ENCODE data around the gene TNNI2.

GRCh38 chr11:1843098-1843473 is 4.3 kb downstream of the TNNI2 start:
- TF ChIP-seq TAF1 (IDR thresholded peaks at IDR 0.05; ENCODE audit: low read depth) (no peak), EP300 (IDR thresholded peaks at IDR 0.05; ENCODE audit: borderline replicate concordance) (no peak), RAD21 (IDR thresholded peaks at IDR 0.05; ENCODE audit: low read depth) (no peak), ZBTB7A (IDR thresholded peaks at IDR 0.05; ENCODE audit: low read depth) (no peak), CEBPB (IDR thresholded peaks at IDR 0.05) (no peak), EGR1 (IDR thresholded peaks at IDR 0.05) (no peak), TCF12 (IDR thresholded peaks at IDR 0.05; ENCODE audit: low read depth) (no peak), CREB1 (IDR thresholded peaks at IDR 0.05; ENCODE audit: low read depth) (no peak), YY1 (IDR thresholded peaks at IDR 0.05; ENCODE audit: low read depth) (no peak), TEAD4 (IDR thresholded peaks at IDR 0.05) (no peak), NFIC (IDR thresholded peaks at IDR 0.05) (no peak), FOXM1 (IDR thresholded peaks at IDR 0.05; ENCODE audit: borderline replicate concordance, low read depth) (no peak)
- TF ChIP-seq, protein P1, sequence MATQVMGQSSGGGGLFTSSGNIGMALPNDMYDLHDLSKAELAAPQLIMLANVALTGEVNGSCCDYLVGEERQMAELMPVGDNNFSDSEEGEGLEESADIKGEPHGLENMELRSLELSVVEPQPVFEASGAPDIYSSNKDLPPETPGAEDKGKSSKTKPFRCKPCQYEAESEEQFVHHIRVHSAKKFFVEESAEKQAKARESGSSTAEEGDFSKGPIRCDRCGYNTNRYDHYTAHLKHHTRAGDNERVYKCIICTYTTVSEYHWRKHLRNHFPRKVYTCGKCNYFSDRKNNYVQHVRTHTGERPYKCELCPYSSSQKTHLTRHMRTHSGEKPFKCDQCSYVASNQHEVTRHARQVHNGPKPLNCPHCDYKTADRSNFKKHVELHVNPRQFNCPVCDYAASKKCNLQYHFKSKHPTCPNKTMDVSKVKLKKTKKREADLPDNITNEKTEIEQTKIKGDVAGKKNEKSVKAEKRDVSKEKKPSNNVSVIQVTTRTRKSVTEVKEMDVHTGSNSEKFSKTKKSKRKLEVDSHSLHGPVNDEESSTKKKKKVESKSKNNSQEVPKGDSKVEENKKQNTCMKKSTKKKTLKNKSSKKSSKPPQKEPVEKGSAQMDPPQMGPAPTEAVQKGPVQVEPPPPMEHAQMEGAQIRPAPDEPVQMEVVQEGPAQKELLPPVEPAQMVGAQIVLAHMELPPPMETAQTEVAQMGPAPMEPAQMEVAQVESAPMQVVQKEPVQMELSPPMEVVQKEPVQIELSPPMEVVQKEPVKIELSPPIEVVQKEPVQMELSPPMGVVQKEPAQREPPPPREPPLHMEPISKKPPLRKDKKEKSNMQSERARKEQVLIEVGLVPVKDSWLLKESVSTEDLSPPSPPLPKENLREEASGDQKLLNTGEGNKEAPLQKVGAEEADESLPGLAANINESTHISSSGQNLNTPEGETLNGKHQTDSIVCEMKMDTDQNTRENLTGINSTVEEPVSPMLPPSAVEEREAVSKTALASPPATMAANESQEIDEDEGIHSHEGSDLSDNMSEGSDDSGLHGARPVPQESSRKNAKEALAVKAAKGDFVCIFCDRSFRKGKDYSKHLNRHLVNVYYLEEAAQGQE (IDR thresholded peaks at IDR 0.05; ENCODE audit: low read depth) = no peak
- TF ChIP-seq, protein P2, sequence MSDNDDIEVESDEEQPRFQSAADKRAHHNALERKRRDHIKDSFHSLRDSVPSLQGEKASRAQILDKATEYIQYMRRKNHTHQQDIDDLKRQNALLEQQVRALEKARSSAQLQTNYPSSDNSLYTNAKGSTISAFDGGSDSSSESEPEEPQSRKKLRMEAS (IDR thresholded peaks at IDR 0.05) = no peak
